GM18868 (cell line): ENCODE data around the gene PLCB4.

Experiments
- ATAC-seq: cut with Tn5 transposase; IDR thresholded peaks from one replicate; pipeline ENCODE4 v1.9.1; 2021; ENCODE audit warnings: mild to moderate bottlenecking, moderate library complexity; ENCODE audit not compliant: unreplicated experiment

PLCB4 gene

DNA sequence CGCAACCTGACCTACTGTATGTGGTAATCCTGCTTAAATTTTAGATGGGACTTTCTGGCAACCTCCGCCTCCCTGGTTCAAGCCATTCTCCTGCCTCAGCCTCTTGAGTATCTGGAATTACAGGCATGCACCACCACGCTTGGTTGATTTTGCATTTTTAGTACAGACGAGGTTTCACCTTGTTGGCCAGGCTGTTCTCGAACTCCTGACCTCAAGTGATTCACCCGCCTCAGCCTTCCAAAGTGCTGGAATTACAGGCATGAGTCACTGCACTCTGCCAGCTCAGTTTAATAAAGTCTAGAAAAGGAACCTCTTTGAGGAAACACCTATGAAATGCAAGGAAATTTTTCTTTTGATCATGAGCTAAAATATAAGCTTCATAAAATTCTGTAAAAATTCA lies 9.0 kb upstream of the PLCB4 start:
- ATAC-seq = no peak

DNA sequence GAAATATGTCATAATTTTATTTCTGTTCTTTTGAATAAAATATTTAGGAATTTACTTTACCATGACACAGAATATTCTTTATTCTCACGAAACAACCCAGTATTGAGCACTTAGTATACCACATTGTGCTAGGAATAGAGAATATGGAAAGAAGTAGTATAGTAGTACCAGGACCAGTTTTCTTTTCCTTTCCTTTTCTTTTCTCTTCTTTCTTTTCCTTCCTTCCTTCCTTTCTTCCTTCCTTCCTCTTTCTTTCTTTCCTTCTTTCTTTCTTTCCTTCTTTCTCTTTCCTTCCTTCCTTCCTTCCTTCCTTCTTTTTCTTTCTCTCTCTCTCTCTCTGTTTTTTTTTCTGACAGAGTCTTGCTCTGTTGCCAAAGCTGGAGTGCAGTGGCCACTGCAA lies 7.5 kb upstream of the PLCB4 start:
- no peak for ATAC-seq

DNA sequence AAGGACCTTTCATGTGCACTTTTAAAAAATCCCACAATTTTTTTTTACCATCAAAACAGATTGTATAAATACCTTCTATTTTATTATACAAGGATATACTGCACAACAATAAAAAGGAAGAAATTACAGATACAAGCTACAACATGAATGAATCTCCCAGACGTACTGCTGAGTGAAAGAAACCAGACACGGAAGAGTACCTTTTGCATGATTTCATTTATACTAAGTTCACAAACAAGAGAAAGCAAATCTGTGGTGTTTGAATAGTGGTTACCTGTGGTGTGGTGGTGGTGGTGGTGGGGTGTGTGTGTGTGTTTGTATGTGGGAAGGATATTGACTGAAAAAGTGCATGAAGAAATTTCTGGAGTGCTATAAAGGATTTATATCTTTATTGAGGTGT lies 6.8 kb upstream of the PLCB4 start:
- no peak for ATAC-seq

DNA sequence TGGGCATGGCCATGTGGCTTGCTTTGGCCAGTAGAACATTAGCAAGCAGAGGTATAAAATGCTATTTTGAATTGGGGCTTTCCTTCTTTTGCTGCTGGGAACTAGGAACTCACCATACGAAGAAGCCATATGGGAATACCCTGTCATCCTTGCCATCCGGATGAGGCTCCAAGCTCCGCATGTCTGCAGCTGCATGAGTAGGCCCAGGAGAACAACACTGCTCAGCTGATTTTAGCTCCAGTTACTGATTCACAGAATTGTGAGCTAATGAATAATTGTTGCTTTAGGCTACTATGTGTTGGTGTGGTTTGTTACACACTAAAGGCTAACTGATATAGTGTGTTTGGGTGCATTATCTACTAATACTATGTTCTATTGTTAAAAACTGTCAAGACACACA lies 2.7 kb upstream of the PLCB4 start:
- no peak for ATAC-seq

DNA sequence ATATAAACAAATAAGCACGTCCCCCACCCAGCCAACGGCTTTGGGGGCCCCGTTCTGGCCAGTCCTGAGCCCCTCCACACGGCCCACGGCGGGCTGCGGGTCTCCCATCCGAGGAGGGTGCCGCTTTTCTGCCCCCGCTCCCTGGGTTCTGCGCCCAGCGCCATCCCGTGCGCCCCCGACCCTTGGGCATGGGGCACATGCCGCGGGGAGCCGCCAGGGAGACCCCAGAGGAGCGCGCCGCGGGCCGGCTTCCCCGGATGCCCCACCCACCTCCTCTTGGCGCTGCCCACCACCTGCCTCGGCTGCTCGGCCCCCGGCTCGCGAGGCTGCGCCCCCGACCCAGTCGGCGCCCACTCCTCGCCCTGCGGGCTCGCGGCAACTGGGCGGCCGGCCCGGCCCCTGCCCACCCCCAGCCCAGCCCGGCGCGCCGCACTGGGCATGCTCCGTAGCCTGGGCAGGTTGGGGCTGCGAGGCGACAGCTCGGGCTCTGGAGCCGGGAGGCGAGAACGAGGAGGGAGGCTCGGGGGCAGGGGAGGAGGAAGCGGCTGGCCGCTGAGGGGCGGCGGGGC lies 570 bp upstream of the PLCB4 start:
- ATAC-seq = no peak

DNA sequence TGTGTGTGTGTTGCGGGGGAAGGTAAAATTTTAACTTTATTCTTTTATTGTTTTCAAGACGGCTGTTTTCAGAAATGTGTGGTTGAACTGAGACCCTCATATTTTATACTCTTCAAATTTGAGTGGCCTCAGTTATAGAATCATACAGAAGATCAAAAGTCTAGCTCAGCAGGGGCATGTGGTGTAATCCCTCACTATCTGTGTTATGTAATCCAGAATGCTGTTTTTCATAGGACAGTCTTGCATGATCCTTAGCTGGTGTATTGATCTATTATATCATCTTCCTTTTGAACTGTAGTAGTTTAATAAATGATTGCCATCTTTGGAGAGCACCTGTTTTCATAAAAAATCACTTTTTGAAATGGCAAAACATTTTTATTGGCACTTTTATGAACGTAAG lies 1.4 kb downstream of the PLCB4 start:
- ATAC-seq = no peak

DNA sequence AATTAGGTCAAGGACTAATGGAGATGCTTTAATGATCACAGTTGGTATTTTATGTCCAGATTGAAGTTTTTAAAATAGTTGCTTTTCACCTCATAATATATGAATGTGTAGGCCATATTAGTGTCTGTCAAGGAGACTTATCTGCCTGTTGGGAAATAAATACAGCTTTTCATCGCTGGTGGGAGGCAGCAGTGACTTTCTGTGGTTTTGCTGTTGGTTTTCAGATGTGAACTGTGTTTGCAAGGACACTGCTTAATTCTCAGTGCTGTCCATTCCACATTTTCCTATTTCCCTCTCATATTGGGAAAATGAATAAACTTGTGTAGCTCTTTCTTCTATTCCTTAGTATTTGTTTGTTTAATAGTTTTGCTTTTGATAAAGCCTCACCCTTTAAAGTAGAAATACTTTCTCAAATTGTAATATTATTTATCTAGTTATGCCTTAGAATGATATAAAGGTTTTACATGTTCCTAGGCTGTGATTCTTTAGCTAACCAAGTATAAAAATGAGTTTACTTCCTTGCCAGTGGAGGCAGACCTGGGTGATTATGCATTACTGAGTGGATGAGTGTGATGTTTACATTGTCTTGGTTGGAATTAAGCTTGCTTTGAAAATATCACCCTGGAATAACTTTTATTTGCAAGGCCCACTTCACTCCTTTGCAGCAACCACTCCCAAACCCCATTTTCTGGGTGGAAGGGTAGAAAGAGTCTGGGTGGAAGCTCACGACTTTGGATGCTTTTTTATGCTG lies 3.3 kb downstream of the PLCB4 start:
- ATAC-seq = no peak

DNA sequence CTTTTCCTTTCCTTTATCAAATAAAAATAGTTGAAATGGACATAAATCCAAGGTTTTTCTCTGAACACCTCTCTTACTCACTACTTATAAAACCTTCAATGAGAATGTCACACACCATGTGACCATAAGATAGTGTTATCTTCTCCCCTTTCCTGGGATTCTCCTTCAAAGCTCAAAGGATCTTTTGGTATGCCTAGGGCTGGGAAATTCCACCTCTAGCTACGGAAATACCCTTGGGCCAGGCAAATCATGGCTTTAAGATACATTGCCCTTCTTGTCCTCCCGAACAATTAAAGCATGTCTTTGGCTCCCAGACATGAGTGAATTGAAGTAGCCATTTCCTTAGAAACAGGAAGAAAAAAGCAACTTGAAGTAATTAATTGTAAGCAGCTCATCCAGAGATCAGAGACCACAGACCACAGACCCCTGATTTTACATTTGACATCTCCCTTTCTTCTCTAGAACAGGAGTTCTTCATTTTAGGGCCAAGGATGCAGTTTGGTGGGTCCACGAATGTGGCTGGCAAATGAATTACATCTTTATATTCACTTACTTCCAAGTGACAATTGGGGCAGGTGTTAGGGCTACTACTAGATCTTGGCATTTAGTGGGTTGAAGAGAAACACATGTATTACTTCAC lies 4.1 kb downstream of the PLCB4 start:
- no peak for ATAC-seq

DNA sequence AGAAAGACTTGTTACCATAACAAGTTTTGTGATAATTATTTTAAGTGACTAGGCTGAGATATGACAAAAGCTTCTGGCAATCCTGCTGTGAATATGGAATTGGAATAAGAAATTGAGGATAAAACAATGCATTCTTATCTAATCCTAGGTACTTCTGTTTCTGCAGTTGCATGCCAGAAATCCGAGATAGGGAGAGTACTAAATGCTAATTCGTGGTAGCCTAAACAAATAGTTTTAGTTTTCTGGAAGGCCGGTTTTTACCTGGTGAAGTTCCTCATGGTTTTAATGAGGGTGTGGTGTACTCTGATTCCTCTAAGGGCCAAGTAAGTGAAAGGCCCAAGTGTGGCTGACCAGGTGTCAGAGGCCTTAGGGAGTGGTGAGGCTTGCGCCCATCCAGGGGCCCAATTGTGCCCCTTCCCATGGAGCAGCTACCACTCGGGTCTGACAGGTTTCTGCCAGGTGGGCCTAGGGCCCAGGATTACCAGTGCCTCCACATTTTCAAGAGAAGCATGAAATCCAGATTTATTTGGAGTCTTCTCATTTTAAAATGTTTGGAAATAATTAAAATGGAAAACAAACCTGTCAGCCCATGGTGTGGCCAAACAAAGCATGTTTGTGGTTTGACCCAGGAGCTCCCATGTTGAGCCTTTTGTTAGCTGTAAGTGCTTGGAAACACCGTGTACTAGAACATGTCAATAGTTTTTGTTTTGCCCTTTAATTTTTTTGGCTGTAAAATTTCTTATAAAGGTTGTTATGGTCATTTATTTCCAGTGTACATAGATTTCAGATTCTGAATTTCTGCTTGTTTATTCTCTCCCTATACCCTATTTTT lies 6.6 kb downstream of the PLCB4 start:
- no peak for ATAC-seq

DNA sequence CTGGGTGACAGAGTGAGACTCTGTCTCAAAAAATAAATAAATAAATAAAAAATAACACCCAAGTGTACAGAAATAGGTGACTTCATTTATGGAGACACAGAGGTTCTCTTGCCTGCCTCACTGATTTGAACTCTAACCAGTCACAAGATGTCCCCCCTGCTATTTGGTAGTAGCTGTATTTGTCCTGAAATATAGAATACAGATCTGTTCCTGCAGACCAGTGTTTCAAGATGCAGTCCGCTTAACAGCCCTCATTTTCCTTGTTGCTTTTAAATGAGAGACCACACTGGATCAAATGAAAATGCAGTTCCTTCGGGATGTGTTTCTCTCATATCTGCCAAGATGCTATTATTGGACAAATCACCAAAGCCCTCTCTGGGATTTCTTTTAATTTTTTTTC lies 7.6 kb downstream of the PLCB4 start:
- ATAC-seq = no peak

DNA sequence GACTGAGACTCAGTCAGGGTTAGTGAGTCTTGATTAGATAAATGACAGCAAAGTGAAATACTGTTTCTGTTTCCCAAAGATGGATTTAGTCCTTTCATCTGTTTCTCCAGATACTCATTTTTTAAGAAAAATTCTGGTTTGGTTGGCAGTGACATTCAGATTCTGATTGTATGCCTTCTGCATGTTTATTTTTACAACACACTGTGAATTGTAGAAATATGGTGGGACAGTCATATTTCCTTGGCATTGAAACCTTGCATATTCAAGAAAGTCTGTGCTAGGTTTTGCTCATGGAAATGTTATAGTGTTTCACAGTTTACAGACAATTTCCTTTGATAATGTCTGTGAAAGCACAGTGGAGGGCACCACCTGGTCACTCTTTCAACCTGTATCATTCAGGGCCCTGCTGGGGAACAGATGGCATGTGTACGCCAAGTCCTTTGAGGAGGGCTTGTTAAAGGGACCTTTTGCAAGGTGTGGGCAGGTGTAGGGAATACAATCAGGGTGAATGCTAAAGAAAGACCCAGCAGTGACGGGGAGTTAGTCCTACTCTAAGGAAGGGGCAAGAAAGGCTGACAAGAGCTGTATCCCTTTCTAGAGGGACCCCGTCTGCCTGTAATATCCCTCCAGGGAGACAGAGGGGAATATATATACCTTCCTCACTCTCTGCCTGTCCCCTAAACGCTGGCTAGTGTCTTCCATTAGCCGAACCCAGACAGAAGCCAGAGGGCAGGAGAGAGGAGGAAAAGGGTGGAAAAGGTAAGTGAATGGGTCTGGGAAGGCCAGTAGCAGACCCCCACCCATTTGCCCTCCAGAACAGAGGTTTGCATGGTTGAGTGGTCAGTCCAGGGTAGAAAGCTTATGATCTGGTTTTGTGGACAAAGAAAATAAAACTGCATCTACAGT lies 10.2 kb downstream of the PLCB4 start:
- no peak for ATAC-seq

DNA sequence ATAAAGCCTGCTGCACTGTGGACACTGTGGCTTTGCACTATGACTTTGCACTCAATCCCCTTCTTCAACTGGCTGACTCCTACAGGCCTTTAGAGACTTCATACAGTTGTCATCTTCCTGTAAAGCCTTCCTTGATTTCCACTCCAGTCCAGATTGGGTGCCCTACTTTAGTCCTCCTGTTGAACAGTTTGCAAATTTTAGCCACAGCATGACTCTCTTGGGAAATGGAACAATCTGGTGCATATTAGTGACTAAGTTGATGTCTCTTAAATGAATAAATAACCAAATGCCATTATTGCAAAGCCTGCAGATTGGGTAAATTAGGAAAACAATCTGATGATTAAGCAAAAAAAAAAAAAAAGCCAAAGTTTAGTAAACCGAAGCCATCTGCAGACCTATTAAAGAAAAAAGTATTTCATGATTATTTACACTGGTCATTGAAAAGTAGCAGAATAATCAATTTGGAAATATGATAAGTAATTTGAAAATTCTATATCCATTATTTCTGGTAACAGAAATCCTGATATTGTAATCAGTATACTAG lies 12.6 kb downstream of the PLCB4 start:
- no peak for ATAC-seq

DNA sequence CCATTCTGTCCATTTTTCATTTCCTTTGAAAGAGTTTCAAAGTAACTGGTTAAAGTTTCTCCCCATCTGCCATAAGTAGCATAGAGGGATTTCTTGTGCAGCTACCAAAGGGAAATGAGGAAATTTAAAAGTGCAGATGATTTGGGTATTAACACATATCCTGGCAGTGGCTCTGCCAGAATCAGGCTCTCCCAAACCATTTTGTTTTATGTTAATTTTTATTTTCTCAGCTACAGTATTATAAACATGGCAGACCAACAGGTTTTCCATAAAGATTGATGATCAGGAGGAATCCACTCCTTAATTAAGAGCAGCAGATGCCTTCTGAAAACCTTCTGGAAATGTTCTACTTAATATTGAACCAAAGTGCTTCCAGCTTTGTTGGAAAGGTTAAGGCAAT lies 13.9 kb downstream of the PLCB4 start:
- ATAC-seq = no peak

DNA sequence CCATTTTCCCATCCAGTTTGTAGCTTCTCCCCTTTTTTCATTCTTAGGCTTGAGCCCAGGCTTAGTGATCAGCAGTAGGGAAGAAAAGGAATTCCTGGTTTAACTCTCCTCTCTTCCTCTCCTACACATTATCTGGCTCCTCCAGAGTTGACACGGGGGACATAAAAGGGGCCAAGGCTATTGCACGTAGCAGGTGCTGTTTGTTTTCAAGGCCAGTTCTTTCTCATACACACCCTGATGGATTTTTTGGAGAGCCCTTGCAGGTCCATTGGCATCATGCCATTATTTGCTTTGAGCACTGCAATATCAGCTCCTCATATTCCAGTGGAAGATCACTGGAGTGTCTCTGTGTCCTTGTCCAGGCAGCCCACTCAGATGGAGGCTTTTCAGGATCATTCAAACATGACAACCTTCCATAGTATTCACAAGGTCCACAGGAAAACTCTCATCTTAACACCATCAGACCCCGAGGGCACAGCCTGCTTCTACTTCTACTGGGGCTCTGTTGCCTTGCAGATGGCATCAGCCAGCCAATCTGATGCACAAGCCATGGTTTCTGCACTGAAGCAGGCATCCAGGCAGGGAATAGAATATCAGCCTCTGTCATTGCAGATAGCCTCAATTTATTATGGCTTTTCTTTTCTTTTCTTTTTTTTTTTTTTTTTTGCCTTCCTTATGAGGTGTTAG lies 18.8 kb downstream of the PLCB4 start:
- ATAC-seq = no peak

DNA sequence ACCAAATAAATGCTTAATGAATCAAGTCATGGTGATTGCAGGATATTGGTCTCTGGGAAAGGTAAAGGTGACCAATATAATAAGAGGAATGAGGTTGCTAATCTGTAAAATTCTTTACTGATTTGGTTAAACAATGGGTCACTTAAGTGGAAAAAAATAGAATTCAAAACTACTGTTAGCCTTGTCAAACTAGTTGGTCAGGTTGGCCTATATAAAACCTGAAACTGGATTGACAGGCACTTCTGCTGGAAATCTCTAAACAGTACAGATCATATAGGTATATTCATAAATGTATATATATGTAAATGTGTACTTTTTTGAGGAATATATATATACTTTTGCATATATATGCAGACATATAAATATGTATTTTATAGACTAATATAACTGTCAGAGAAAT lies 19.7 kb downstream of the PLCB4 start:
- ATAC-seq = no peak

DNA sequence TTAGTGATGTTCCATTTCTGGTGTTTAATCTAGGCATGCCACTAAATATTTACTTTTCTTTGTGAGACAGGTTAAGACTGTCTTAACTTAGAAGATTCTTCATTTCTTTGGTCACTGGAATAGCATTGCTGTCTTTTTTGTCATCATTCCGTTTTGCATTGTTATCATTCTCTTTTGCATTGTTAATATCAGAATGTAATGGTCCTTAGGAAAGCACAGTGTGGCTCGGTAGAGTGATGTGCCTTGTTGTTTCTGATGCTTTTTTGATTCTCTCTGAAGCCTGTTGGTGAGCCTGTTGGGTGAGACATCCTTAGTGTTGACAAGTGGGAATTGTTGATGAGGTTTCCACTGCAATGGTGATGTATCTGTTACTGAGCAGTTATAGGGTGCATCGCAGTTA lies 23.2 kb downstream of the PLCB4 start:
- ATAC-seq = no peak

DNA sequence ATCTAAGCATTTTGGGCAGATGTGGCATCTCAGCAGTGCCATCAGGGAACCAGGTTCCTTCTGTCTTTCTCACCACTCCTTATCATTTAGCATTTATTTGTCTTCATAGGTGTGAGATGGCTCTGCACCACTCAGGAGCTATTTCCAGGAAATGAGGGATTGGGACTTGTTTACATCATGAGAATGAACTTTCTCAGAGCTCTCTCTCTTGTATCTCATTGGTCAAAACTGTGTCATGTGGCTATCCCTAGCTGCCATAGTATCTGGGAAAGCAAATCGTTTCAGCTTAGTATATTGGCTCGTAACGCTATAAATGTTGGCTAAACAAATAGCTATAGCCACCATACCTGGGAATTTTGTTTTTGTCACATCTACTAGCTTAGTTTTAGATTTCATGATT lies 23.8 kb downstream of the PLCB4 start:
- ATAC-seq = no peak

DNA sequence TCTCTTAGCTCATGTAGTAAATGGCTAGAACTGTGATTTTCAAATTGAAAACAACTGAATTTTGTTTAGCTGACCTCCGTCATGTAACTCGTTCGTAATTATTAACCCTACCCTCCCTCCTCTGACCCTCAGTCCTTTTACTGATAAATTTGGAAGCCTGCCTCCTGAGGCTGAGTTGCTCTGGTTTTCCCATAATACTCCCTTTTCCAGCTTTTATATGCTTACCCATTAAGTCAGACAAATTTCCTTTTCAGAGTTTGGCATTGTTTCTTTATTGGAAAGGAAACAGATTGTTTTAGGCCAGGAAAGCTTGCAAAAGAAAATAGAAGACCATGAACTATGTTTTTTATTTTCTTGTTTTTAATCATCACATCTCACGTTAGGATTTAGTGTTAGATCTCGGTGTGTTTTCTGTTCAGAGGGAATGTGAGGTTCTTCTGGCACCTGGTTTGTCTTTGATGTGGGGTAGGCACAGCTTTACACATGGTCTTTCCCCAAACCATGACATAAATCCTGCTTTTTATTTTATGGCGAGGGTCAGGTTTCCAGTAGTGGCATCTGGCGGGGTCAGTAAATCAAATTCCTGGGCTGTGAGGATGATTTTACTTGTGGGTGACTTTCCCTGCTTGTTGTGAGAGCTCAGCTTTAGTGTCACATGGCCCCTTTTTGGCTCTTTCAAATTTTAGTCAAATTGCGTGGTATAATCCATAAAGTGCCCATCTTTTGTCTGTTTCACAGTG lies 24.5 kb downstream of the PLCB4 start:
- no peak for ATAC-seq

DNA sequence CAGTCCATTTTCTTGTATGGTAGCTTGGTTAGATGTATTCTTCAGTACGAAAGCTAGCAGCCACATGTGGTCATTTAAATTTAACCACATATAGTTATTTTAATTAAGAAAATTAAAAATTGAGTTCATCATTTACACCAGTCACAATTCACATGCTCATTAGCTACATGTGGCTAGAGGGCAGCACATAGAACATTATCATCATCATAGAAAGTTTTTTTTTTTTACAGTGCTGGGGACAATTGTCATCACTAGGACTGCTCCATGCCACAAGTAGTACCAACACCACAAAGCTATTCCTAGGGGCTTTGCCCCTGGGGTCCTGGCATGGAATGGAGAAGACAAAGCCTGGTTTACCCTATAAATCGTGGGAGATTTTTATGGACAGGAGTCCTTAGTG lies 30.5 kb downstream of the PLCB4 start:
- ATAC-seq = no peak
